Measurements from ENCODE around the gene MACROH2A1. TPM values are rescaled to one million over a fixed set of nuclear protein-coding genes. Genes with fewer than 3 reads are reported as not detected.

The MACROH2A1 gene
- total RNA-seq, 4 donors from 2014 or later = 182 to 443 (median 319) TPM

- TF ChIP-seq CTCF (IDR thresholded peaks at IDR 0.05) = no peak
- no peak for DNase-seq (ENCODE audit: low spot score)
- ATAC-seq (ENCODE audit: low FRiP score) = no peak
These were observed 80.1 kb downstream of the MACROH2A1 start for GRCh38 chr5:135318924-135319323.

- TF ChIP-seq CTCF (IDR thresholded peaks at IDR 0.05) = no peak
- no peak for DNase-seq (ENCODE audit: low spot score)
- ATAC-seq (ENCODE audit: low FRiP score) = no peak
These were observed 81.0 kb downstream of the MACROH2A1 start for GRCh38 chr5:135318037-135318436.

GRCh38 chr5:135317286-135317685 is 81.7 kb downstream of the MACROH2A1 start:
- DNase-seq (ENCODE audit: low spot score) (no peak), ATAC-seq (ENCODE audit: low FRiP score) (no peak)
- no peak for TF ChIP-seq CTCF (IDR thresholded peaks at IDR 0.05)

GRCh38 chr5:135315386-135315785 is 83.6 kb downstream of the MACROH2A1 start:
- TF ChIP-seq CTCF (IDR thresholded peaks at IDR 0.05) = no peak
- ATAC-seq (ENCODE audit: low FRiP score) (no peak), DNase-seq (ENCODE audit: low spot score) (no peak)

- no peak for TF ChIP-seq CTCF (IDR thresholded peaks at IDR 0.05)
- ATAC-seq (ENCODE audit: low FRiP score) (no peak), DNase-seq (ENCODE audit: low spot score) (no peak)
These were observed 85.1 kb downstream of the MACROH2A1 start for GRCh38 chr5:135313946-135314345.

GRCh38 chr5:135313405-135313804 is 85.6 kb downstream of the MACROH2A1 start:
- no peak for DNase-seq (ENCODE audit: low spot score)
- no peak for ATAC-seq (ENCODE audit: low FRiP score)
- TF ChIP-seq CTCF (IDR thresholded peaks at IDR 0.05) = no peak

- DNase-seq (ENCODE audit: low spot score) (no peak), ATAC-seq (ENCODE audit: low FRiP score) (no peak)
- TF ChIP-seq CTCF (IDR thresholded peaks at IDR 0.05) = no peak
These were observed 86.6 kb downstream of the MACROH2A1 start for GRCh38 chr5:135312255-135312935.

Data from omental fat pad (tissue), 4 donors.